GM12801 (cell line): ENCODE data around the gene AGO3.

Experiments
- TF ChIP-seq, protein P1 (sequence below): IDR thresholded peaks from one replicate; pipeline ENCODE4 v1.5.1; 2011; ENCODE audit warnings: control low read depth; ENCODE audit not compliant: insufficient read length; ENCODE audit errors: extremely low read depth

The AGO3 gene

DNA sequence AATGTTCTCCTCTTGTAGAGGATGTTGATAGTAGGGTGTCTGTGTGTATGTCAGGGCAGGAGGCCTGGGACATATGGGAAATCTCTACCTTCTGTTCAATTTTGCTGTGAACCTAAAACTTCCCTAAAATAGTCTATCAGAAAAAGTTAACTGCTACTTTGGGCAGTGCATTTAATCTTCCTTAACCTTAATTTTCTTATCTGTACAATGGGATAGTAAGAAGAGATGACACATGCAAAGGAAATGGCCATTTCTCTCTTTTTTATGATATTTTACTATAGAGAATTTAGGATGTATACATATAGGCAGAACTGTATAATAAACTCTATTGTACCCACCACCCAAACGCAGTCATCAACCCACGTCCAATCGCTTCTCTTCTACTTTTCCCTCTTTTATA lies 8.6 kb downstream of the AGO3 start:
- TF ChIP-seq, protein P1, sequence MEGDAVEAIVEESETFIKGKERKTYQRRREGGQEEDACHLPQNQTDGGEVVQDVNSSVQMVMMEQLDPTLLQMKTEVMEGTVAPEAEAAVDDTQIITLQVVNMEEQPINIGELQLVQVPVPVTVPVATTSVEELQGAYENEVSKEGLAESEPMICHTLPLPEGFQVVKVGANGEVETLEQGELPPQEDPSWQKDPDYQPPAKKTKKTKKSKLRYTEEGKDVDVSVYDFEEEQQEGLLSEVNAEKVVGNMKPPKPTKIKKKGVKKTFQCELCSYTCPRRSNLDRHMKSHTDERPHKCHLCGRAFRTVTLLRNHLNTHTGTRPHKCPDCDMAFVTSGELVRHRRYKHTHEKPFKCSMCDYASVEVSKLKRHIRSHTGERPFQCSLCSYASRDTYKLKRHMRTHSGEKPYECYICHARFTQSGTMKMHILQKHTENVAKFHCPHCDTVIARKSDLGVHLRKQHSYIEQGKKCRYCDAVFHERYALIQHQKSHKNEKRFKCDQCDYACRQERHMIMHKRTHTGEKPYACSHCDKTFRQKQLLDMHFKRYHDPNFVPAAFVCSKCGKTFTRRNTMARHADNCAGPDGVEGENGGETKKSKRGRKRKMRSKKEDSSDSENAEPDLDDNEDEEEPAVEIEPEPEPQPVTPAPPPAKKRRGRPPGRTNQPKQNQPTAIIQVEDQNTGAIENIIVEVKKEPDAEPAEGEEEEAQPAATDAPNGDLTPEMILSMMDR, result no peak

DNA sequence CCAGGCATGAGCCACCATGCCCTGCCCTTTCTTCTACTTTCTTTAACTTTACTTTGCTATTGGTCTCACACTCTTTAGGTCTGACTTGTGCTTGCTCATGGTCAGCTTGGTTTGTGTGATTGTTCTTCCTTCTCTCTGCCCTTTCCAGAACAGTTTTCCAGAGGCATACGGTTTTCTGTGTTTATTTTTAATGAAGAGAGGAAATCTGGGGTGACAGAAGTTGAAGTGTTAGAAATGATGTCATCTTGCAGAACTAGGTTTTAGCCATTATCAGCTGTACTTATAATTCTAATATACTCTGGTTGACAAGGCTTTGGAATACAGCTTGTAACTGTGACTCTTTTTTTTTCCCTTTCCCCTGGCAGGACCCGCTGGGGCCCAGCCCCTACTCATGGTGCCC lies 14.4 kb downstream of the AGO3 start:
- TF ChIP-seq, protein P1, result no peak

DNA sequence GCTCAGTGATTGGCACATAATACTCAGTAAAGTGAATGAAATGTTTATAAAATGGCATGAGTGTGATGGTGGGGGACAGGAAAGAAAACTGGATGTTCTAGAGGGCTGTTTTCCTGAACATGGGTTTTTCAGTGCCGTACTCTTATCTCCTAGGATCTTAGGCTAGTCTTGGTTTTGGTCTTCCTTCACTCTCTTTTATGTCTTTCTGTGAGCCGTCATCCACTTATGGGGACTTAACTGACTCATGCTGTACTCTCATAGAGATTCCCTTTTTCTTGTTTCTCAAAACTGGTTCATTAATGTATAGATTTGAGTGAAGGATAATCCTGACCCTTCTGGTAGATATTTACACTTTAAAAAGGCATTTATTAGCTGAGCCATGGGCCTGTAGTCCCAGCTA lies 16.6 kb downstream of the AGO3 start:
- TF ChIP-seq, protein P1, result no peak

DNA sequence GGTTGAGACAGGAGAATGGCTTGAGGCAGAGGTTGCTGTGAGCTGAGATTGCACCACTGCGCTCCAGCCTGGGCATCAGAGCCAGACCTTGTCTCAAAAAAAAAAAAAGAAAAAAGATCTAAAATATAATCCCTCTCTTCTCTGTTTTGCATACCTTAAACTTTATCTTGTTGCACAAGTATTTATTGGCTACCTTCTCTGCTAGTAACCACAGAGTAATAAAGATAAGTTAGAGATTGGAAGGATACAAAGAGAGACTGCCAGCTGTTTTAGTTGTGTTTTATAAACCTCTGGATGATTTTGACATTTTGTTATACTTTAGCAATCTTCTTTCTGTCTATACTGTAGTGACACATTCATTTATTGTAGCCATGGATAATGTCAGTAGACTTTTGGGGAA lies 27.7 kb downstream of the AGO3 start:
- TF ChIP-seq, protein P1, result no peak

DNA sequence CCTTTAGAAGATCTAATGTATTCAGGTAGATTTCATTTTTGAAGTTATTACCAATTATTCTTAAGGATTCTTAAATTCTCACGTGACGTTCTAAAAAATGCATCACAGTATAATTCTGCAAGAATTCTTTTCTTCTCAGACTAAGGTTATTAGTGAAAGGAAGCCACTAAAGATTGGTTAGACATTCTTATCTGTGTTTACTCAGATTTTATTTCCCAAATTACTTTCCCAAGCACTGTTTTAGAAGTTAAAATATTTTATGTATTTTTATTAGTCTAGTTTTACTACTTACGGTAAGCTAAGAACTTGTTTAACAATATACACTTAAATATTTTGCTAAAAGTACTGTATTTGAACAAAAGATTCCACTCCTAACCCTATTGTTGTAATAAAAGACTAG lies 28.4 kb downstream of the AGO3 start:
- TF ChIP-seq, protein P1, result no peak

DNA sequence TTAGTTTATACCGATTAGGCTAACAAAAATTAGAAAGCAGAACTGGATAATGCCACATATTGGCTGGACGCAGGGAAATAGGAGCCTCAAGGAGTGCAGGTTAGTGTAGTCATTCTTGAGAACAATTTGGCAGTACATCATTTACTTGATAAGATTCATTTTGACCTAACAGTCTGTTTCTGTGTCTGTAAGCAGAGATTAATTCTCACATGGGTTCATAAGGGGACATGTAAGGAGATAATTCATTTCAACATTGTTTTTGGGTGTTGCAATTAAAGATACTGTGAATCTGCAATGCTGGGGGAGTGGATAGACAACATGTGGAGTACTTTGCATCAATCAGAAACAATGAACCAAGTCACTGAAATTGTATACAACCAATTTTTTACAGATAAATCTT lies 32.0 kb downstream of the AGO3 start:
- TF ChIP-seq, protein P1, result no peak

DNA sequence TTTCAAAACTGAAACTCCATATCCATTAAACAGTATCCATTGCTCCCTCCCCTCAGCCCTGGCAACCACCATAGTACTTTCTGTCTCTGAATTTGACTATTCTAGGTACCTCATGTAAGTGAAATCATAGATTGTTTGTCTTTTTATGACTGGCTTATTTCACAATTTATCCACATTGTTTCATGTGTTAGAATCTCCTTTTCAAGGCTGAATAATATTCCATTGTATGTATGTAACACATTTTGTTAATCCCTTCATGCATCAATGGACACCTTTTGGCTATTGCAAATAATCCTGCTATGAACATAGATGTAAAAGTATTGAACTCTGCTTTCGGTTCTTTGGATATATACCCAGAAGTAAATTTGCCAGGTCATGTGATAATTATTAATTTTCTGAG lies 37.5 kb downstream of the AGO3 start:
- TF ChIP-seq, protein P1, result no peak

DNA sequence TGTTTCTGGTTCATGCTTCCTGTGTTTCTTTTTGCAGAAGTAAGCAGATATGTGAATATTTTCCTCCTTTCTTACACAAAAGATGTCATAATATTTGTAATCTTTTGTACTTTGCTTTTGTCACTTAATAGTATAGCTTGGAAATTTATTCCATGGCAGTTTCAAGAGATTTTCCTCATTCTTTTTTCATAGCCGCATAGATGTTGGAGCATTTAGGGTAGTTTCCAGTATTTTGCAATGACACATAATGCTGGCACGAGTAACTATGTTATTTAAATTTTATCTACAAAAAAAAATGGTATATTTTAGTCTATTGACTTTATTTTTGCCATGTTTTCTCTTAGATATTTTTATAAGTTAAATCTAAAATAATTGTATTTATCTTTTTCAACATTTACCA lies 40.7 kb downstream of the AGO3 start:
- TF ChIP-seq, protein P1, result no peak
